HepG2 (cell line): ENCODE measurements around the gene TUBB3. TPM values are rescaled to one million over a fixed set of nuclear protein-coding genes. Genes with fewer than 3 reads are reported as not detected.

Experiments
- BATF2 ChIP-seq: sonication (generic); formaldehyde crosslinking; IDR thresholded peaks from 2 replicates; pipeline ENCODE4 v1.8.0; 2022; ENCODE audit warnings: mild to moderate bottlenecking, missing genetic modification reagents, moderate library complexity
- FOXA3 ChIP-seq: IDR thresholded peaks from 2 replicates; pipeline ENCODE4 v1.6.1; 2016; ENCODE audit warnings: missing genetic modification reagents, missing compliant biosample characterization
- HBP1 ChIP-seq: IDR thresholded peaks from 2 replicates; pipeline ENCODE4 v1.6.1; 2016; ENCODE audit warnings: low read depth, control low read depth
- HDAC1 ChIP-seq: sonication (generic); formaldehyde crosslinking; IDR thresholded peaks from 2 replicates; pipeline ENCODE4 v1.5.1; 2020; ENCODE audit warnings: mild to moderate bottlenecking, missing genetic modification reagents
- IKZF4 ChIP-seq: sonication (generic); formaldehyde crosslinking; IDR thresholded peaks from 2 replicates; pipeline ENCODE4 v1.5.1; 2020; ENCODE audit warnings: borderline replicate concordance, mild to moderate bottlenecking, low read depth, missing genetic modification reagents; ENCODE audit errors: not compliant biosample characterization
- JARID2 ChIP-seq: sonication (generic); formaldehyde crosslinking; IDR thresholded peaks from 2 replicates; pipeline ENCODE4 v1.8.1; 2023; ENCODE audit warnings: missing genetic modification reagents, inconsistent platforms; ENCODE audit not compliant: insufficient replicate concordance
- KLF13 ChIP-seq: sonication (generic); formaldehyde crosslinking; IDR thresholded peaks from 2 replicates; pipeline ENCODE4 v1.4.0; 2020; ENCODE audit warnings: mild to moderate bottlenecking, missing genetic modification reagents
- MED13 ChIP-seq: sonication (generic); formaldehyde crosslinking; IDR thresholded peaks from 2 replicates; pipeline ENCODE4 v1.5.0; 2020; ENCODE audit warnings: missing genetic modification reagents
- MXI1 ChIP-seq: IDR thresholded peaks from 3 replicates; pipeline ENCODE4 v1.6.1; 2012; ENCODE audit warnings: low read depth, low read length, inconsistent platforms, borderline replicate concordance
- PHF5A ChIP-seq: IDR thresholded peaks from one replicate; pipeline ENCODE4 v1.6.1; 2018; ENCODE audit warnings: low read depth, missing genetic modification reagents; ENCODE audit not compliant: unreplicated experiment
- ZBED4 ChIP-seq: sonication (generic); formaldehyde crosslinking; IDR thresholded peaks from 2 replicates; pipeline ENCODE4 v1.4.0; 2020; ENCODE audit warnings: missing genetic modification reagents, borderline replicate concordance
- ZMYM3 ChIP-seq: sonication (generic); formaldehyde crosslinking; IDR thresholded peaks from 2 replicates; pipeline ENCODE4 v1.5.1; 2020; ENCODE audit warnings: mild to moderate bottlenecking, missing genetic modification reagents
- ZNF230 ChIP-seq: sonication (generic); formaldehyde crosslinking; IDR thresholded peaks from 2 replicates; pipeline ENCODE4 v1.4.0; 2020; ENCODE audit warnings: mild to moderate bottlenecking, missing genetic modification reagents
- ZNF543 ChIP-seq: sonication (generic); formaldehyde crosslinking; IDR thresholded peaks from 2 replicates; pipeline ENCODE4 v1.4.0; 2020; ENCODE audit warnings: mild to moderate bottlenecking, missing genetic modification reagents
- ZNF569 ChIP-seq: sonication (generic); formaldehyde crosslinking; IDR thresholded peaks from 2 replicates; pipeline ENCODE4 v1.5.0; 2020; ENCODE audit warnings: mild to moderate bottlenecking, missing genetic modification reagents, moderate library complexity, borderline replicate concordance
- ZNF646 ChIP-seq: sonication (generic); formaldehyde crosslinking; IDR thresholded peaks from 2 replicates; pipeline ENCODE4 v1.9.0; 2021; ENCODE audit warnings: mild to moderate bottlenecking, missing genetic modification reagents
- ZSCAN22 ChIP-seq: sonication (generic); formaldehyde crosslinking; IDR thresholded peaks from 2 replicates; pipeline ENCODE4 v1.4.0; 2020; ENCODE audit warnings: mild to moderate bottlenecking, missing genetic modification reagents
- polyA plus RNA-seq, 8 experiments: library from polyadenylated mRNA; depleted of rRNA in 3 of 8; stranded (reverse) in 7 of 8; unstranded in 1 of 8; fragments of >200 nt; fragmentation: Illumina TruSeq in 4 of 8; extraction: Trizol in 4 of 8; gene quantifications; 2 replicates each; pipeline versions ENCODE4 v1.2.1 to v1.2.3, GENCODE V29; 2011 to 2016; ENCODE audit warnings: low read depth in 4 of 8, missing spikeins in 1 of 8, mixed read lengths in 1 of 8; ENCODE audit not compliant: insufficient read depth in 1 of 8
- total RNA-seq, 5 experiments: library from RNA; depleted of rRNA; stranded (reverse); fragments of >200 nt; fragmentation: Illumina TruSeq; extraction: Trizol; gene quantifications; 2 replicates each; pipeline ENCODE4 v1.2.3, GENCODE V29; 2016; ENCODE audit warnings: low read depth in 1 of 5

Gene TUBB3
- total and polyA plus RNA-seq, 2 of the 13 experiments (the other 11 are each of a cell fraction or from before 2014, with no cell fraction given): 110 to 185 TPM

- TF ChIP-seq JARID2 (no peak), ZNF646 (0 out of 2 replicates have a peak, but pooled peaks have one; percentile 34), HBP1 (CRISPR knock-in tag) (peak; percentile 42; the same call in 1 of the 2 replicates), HDAC1 (CRISPR knock-in tag) (peak; percentile 83; the same call in 1 of the 2 replicates), ZNF569 (CRISPR knock-in tag) (no peak), IKZF4 (CRISPR knock-in tag) (no peak), ZBED4 (CRISPR knock-in tag) (0 out of 2 replicates have a peak, but pooled peaks have one; percentile 14), ZNF230 (CRISPR knock-in tag) (no peak), PHF5A (CRISPR knock-in tag) (no peak), BATF2 (CRISPR knock-in tag) (no peak), ZMYM3 (peak; percentile 10; the same call in 1 of the 2 replicates), MXI1 (no peak; the same call in 2 of the 3 replicates), FOXA3 (CRISPR knock-in tag) (peak; percentile 16; the same call in 1 of the 2 replicates), ZNF543 (peak; percentile 77), KLF13 (CRISPR knock-in tag) (no peak), ZSCAN22 (no peak), MED13 (CRISPR knock-in tag) (no peak; the same call in 1 of the 2 replicates)
Measured at GRCh38 chr16:89922477-89922883, 662 bp upstream of the TUBB3 start (continued).
